GM18505 (cell line): ENCODE data around the gene PDE9A.

Experiments
- ATAC-seq: cut with Tn5 transposase; IDR thresholded peaks from one replicate; pipeline ENCODE4 v1.9.1; 2021; ENCODE audit not compliant: unreplicated experiment
- POLR2A ChIP-seq: IDR thresholded peaks from 4 replicates; pipeline ENCODE4 v1.6.1; 2011; ENCODE audit warnings: borderline replicate concordance; ENCODE audit not compliant: insufficient read depth, insufficient read length; ENCODE audit errors: extremely low read depth

The PDE9A gene

GRCh38 chr21:42632771-42633690, 20.4 kb upstream of the PDE9A start:
- no peak for ATAC-seq

GRCh38 chr21:42633858-42634257, 19.6 kb upstream of the PDE9A start:
- no peak for TF ChIP-seq POLR2A
- ATAC-seq = no peak

More at GRCh38 chr21:42632771-42633690, 20.4 kb upstream of the PDE9A start:
- TF ChIP-seq POLR2A = no peak

GRCh38 chr21:42635848-42636519, 17.4 kb upstream of the PDE9A start:
- no peak for TF ChIP-seq POLR2A
- ATAC-seq = no peak

GRCh38 chr21:42636520-42637266, 16.7 kb upstream of the PDE9A start:
- TF ChIP-seq POLR2A = no peak
- ATAC-seq = no peak

GRCh38 chr21:42637267-42638041, 16.0 kb upstream of the PDE9A start:
- no peak for ATAC-seq
- no peak for TF ChIP-seq POLR2A

GRCh38 chr21:42638266-42638863, 15.1 kb upstream of the PDE9A start:
- no peak for TF ChIP-seq POLR2A
- ATAC-seq = no peak

- TF ChIP-seq POLR2A = no peak
- ATAC-seq = no peak
Measured at GRCh38 chr21:42639646-42640152, 13.7 kb upstream of the PDE9A start.

- no peak for ATAC-seq
- no peak for TF ChIP-seq POLR2A
Measured at GRCh38 chr21:42640486-42640885, 12.9 kb upstream of the PDE9A start.

- no peak for TF ChIP-seq POLR2A
- ATAC-seq = no peak
Measured at GRCh38 chr21:42641311-42642218, 11.9 kb upstream of the PDE9A start.

GRCh38 chr21:42642219-42642745, 11.1 kb upstream of the PDE9A start:
- no peak for TF ChIP-seq POLR2A
- ATAC-seq = no peak

GRCh38 chr21:42644223-42645208, 8.9 kb upstream of the PDE9A start:
- no peak for ATAC-seq
- TF ChIP-seq POLR2A = no peak
